ENCODE measurements around the gene DEGS2.

DNA sequence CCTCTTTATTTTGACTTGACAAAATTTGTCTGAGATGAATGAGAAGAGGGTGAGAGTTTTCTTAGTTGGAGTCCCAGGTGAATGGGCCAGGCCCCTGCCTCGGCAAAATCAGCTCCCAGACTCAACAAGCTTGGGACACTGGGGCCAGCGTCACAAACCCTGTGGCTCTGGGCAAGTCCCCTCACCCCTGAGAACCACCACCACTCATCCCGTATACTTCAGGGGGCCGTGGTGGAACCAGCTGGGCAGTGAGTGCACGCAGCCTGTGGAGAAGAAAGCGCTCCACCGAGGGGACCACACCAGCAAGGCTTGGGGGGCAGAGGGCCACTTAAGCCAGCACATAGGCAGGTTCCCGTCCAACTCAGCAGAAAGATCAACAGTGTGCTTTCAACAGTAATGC, 40.2 kb downstream of the DEGS2 start:
- TF ChIP-seq, protein P1, sequence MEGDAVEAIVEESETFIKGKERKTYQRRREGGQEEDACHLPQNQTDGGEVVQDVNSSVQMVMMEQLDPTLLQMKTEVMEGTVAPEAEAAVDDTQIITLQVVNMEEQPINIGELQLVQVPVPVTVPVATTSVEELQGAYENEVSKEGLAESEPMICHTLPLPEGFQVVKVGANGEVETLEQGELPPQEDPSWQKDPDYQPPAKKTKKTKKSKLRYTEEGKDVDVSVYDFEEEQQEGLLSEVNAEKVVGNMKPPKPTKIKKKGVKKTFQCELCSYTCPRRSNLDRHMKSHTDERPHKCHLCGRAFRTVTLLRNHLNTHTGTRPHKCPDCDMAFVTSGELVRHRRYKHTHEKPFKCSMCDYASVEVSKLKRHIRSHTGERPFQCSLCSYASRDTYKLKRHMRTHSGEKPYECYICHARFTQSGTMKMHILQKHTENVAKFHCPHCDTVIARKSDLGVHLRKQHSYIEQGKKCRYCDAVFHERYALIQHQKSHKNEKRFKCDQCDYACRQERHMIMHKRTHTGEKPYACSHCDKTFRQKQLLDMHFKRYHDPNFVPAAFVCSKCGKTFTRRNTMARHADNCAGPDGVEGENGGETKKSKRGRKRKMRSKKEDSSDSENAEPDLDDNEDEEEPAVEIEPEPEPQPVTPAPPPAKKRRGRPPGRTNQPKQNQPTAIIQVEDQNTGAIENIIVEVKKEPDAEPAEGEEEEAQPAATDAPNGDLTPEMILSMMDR (IDR thresholded peaks at IDR 0.05; ENCODE audit: low read depth, low read length), result no peak
- TF ChIP-seq, protein P2, sequence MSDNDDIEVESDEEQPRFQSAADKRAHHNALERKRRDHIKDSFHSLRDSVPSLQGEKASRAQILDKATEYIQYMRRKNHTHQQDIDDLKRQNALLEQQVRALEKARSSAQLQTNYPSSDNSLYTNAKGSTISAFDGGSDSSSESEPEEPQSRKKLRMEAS (IDR thresholded peaks at IDR 0.05; ENCODE audit: low read depth, low read length), result no peak
- TF ChIP-seq POLR2A (IDR thresholded peaks at IDR 0.05; ENCODE audit: extremely low read depth, insufficient read length), result no peak
